Activated naive CD8-positive, alpha-beta T cell treated with anti-CD3 and anti-CD28 coated beads, Interleukin-2, amount 10 ng/mL, durations not matched to agents 7 days and 5 days (primary cell): Measurements from ENCODE around the gene GGTLC3. TPM values are rescaled to one million over a fixed set of nuclear protein-coding genes. Genes with fewer than 3 reads are reported as not detected.
"Not testable (repeated sequence)": the region's sequence is repeated elsewhere in the genome, so short reads cannot be mapped to it uniquely, and the experiment has no call there.

Experiments used
- ATAC-seq: fragments of 150-1000 bp; cut with Tn5 transposase; one replicate; pipeline ENCODE4 v1.10.0; 2021; ENCODE audit warnings: low read depth, moderate library complexity
- POLR2A ChIA-PET: fragments of 350-600 bp; sonication (Branson Sonifier 250); formaldehyde crosslinking; loops from one replicate; lab custom pipeline; 2021; ENCODE audit warnings: antibody characterized with exemption; lab: Charles Lee
- DNase-seq: peaks from one replicate; pipeline ENCODE4 v3.0.0; 2021
- H3K27ac Mint-ChIP-seq: one replicate; pipeline ENCODE4 v1.8.0; 2022; ENCODE audit warnings: mild to moderate bottlenecking, mixed read lengths
- H3K27me3 Mint-ChIP-seq: one replicate; pipeline ENCODE4 v1.8.0; 2022; ENCODE audit warnings: mild to moderate bottlenecking, moderate library complexity, mixed read lengths
- H3K36me3 Mint-ChIP-seq: one replicate; pipeline ENCODE4 v1.8.0; 2021; ENCODE audit warnings: mild to moderate bottlenecking, mixed read lengths
- H3K4me1 Mint-ChIP-seq: one replicate; pipeline ENCODE4 v1.8.0; 2021; ENCODE audit warnings: mixed read lengths
- H3K4me3 Mint-ChIP-seq: one replicate; pipeline ENCODE4 v1.8.0; 2022; ENCODE audit warnings: mild to moderate bottlenecking, moderate library complexity, mixed read lengths
- H3K9me3 Mint-ChIP-seq: one replicate; pipeline ENCODE4 v1.8.0; 2021; ENCODE audit warnings: mixed read lengths
- total RNA-seq, 2 experiments: library from RNA; stranded (reverse); gene quantifications; one replicate each; pipeline ENCODE4 v1.2.3, GENCODE V29; 2021

The GGTLC3 gene
- total RNA-seq, 2 experiments from 2014 or later, result not detected

- ATAC-seq, H3K9me3 Mint-ChIP-seq, H3K27me3 Mint-ChIP-seq, POLR2A ChIA-PET, H3K4me1 Mint-ChIP-seq, H3K4me3 Mint-ChIP-seq, H3K36me3 Mint-ChIP-seq, DNase-seq, H3K27ac Mint-ChIP-seq: not testable (repeated sequence)
Observed at GRCh38 chr22:18533633-18534032, 15.7 kb upstream of the GGTLC3 start.

- H3K9me3 Mint-ChIP-seq, POLR2A ChIA-PET, H3K27ac Mint-ChIP-seq, H3K36me3 Mint-ChIP-seq, H3K4me3 Mint-ChIP-seq, H3K27me3 Mint-ChIP-seq, H3K4me1 Mint-ChIP-seq: not testable (repeated sequence)
- ATAC-seq, result peak; percentile 7
- peak; percentile 39 for DNase-seq
Observed at GRCh38 chr22:18529416-18530145, 11.6 kb upstream of the GGTLC3 start.

GRCh38 chr22:18528597-18529415 is 10.8 kb upstream of the GGTLC3 start:
- H3K36me3 Mint-ChIP-seq, POLR2A ChIA-PET, H3K4me1 Mint-ChIP-seq, H3K9me3 Mint-ChIP-seq, H3K27me3 Mint-ChIP-seq: not testable (repeated sequence)
- ATAC-seq, result peak; percentile 87
- Mint-ChIP-seq H3K4me3 (peak overlapping the region; percentile 77), H3K27ac (peak overlapping the region; percentile 91)
- peak; percentile 92 for DNase-seq

- H3K9me3 Mint-ChIP-seq, H3K36me3 Mint-ChIP-seq, POLR2A ChIA-PET, H3K4me1 Mint-ChIP-seq, H3K27me3 Mint-ChIP-seq: not testable (repeated sequence)
- peak; percentile 24 for ATAC-seq
- H3K27ac Mint-ChIP-seq, result peak within 1 kb of the TSS; percentile 91
- H3K4me3 Mint-ChIP-seq, result peak within 1 kb of the TSS; percentile 77
- peak; percentile 42 for DNase-seq
Observed at GRCh38 chr22:18527752-18528596, 10.0 kb upstream of the GGTLC3 start, which contains the start of gene TMEM191B. TSS of gene TMEM191B (plus strand) at chr22:18527802. CDS start at chr22:18527981, 179 bp downstream.

- H3K4me1 Mint-ChIP-seq, H3K27ac Mint-ChIP-seq, H3K9me3 Mint-ChIP-seq, H3K27me3 Mint-ChIP-seq, H3K36me3 Mint-ChIP-seq, ATAC-seq, DNase-seq, POLR2A ChIA-PET, H3K4me3 Mint-ChIP-seq: not testable (repeated sequence)
Observed at GRCh38 chr22:18523328-18523727, 5.4 kb upstream of the GGTLC3 start.

- POLR2A ChIA-PET, H3K36me3 Mint-ChIP-seq, H3K4me3 Mint-ChIP-seq, ATAC-seq, H3K27ac Mint-ChIP-seq, H3K4me1 Mint-ChIP-seq, DNase-seq, H3K27me3 Mint-ChIP-seq, H3K9me3 Mint-ChIP-seq: not testable (repeated sequence)
Observed at GRCh38 chr22:18522762-18523161, 4.8 kb upstream of the GGTLC3 start.

GRCh38 chr22:18513454-18513853 is 4.5 kb downstream of the GGTLC3 start:
- H3K27ac Mint-ChIP-seq, ATAC-seq, H3K27me3 Mint-ChIP-seq, H3K9me3 Mint-ChIP-seq, POLR2A ChIA-PET, H3K4me1 Mint-ChIP-seq, H3K36me3 Mint-ChIP-seq, DNase-seq, H3K4me3 Mint-ChIP-seq: not testable (repeated sequence)

- POLR2A ChIA-PET, H3K27me3 Mint-ChIP-seq, H3K36me3 Mint-ChIP-seq, H3K4me3 Mint-ChIP-seq, ATAC-seq, DNase-seq, H3K27ac Mint-ChIP-seq, H3K4me1 Mint-ChIP-seq, H3K9me3 Mint-ChIP-seq: not testable (repeated sequence)
Observed at GRCh38 chr22:18512378-18512777, 5.6 kb downstream of the GGTLC3 start.

- DNase-seq, POLR2A ChIA-PET, H3K4me1 Mint-ChIP-seq, ATAC-seq, H3K27me3 Mint-ChIP-seq, H3K4me3 Mint-ChIP-seq, H3K9me3 Mint-ChIP-seq, H3K36me3 Mint-ChIP-seq, H3K27ac Mint-ChIP-seq: not testable (repeated sequence)
Observed at GRCh38 chr22:18511327-18511726, 6.6 kb downstream of the GGTLC3 start.

- H3K27me3 Mint-ChIP-seq, H3K27ac Mint-ChIP-seq, DNase-seq, ATAC-seq, H3K9me3 Mint-ChIP-seq, H3K36me3 Mint-ChIP-seq, H3K4me3 Mint-ChIP-seq, POLR2A ChIA-PET, H3K4me1 Mint-ChIP-seq: not testable (repeated sequence)
Observed at GRCh38 chr22:18496227-18496626, 21.7 kb downstream of the GGTLC3 start.

Other genes with a start within 250 kb of the GGTLC3 start
- gene TMEM191B, start 9.6 kb upstream of the GGTLC3 start, total RNA-seq, result 1 to 10 TPM; 4.4 to 5.2 TPM
- gene RIMBP3, start 93.8 kb upstream of the GGTLC3 start, total RNA-seq, result 1 to 10 TPM; 3.2 to 3.7 TPM